Activated T-helper 1 cell treated with Interleukin-2 at 50 U/mL for 16 hours (primary cell): ENCODE data around the gene SPTAN1.

Experiments used
- DNase-seq: peaks from one replicate; pipeline ENCODE4 v3.0.0-alpha.2; 2020; ENCODE audit warnings: low read depth

The SPTAN1 gene

DNA sequence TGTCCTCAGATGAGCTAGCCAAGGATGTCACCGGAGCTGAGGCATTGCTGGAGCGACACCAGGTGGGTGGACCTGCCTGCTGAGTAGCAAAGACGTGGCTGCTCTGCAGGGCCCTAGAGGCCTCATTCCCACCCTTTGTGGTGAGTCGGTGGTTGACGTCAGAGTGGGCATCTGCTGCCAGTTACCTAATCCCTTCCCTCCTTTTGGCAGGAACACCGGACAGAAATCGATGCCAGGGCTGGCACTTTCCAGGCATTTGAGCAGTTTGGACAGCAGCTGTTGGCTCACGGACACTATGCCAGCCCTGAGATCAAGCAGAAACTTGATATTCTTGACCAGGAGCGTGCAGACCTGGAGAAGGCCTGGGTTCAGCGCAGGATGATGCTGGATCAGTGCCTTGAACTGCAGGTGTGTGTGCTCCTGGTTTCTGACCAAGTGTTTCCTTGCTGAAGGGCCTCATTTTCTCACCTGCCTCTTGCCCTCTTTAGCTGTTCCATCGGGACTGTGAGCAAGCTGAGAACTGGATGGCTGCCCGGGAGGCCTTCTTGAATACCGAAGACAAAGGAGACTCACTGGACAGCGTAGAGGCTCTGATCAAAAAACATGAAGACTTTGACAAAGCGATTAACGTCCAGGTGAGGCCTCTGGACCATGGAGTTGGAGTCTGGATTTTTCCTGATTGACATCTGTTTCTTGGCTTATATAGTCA lies 55.4 kb downstream of the SPTAN1 start:
- no peak for DNase-seq

GRCh38 chr9:128610897-128611296 lies 58.5 kb downstream of the SPTAN1 start:
- no peak for DNase-seq

DNA sequence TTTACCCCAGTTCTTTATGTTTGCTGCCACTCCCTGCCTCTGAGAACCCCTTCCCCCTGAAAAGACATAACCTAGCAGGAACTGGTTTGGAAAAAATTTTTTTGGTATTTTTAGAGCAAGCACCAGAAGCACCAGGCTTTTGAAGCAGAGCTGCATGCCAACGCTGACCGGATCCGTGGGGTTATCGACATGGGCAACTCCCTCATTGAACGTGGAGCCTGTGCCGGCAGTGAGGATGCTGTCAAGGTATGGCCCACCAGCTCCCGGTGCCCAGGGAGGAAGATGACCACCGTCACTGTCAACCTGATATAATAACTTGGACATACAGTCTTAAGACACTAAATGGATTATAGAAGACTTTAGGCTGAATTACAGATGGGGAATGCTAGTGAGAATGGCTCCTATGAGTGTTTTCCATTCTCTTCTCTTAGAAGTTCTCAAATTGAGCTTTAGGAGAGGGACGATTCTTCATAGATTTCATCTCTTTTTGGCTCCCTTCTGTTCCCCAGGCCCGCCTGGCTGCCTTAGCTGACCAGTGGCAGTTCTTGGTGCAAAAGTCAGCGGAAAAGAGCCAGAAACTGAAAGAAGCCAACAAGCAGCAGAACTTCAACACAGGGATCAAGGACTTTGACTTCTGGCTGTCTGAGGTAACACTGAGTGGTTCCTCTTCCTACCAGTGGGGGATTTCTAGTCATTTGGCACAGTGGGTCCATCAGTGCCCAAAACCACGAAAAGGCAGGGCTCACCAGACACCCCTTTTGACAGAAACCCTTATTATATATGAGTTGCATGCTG lies 59.4 kb downstream of the SPTAN1 start:
- no peak for DNase-seq

DNA sequence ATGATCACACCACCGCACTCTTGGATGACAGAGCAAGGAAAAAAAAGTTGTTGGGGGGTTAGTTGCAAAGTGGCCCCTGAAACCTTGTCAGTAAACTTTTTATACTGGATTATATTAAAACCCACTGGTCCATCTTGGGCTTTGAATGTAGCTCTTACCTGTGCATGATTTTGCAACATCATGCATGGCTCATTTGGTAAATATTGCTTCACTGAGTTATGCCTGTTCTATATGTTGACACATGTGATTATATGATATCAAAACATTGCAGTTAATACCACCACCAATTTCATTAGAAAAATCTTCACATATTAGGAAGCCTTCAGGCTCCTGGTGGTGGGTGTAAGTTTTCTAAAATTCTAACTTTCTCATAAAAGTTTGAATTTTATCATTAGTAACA lies 62.3 kb downstream of the SPTAN1 start:
- DNase-seq = no peak

- no peak for DNase-seq
These were observed 63.2 kb downstream of the SPTAN1 start for GRCh38 chr9:128615571-128615970.

GRCh38 chr9:128617943-128618342 lies 65.6 kb downstream of the SPTAN1 start:
- no peak for DNase-seq

DNA sequence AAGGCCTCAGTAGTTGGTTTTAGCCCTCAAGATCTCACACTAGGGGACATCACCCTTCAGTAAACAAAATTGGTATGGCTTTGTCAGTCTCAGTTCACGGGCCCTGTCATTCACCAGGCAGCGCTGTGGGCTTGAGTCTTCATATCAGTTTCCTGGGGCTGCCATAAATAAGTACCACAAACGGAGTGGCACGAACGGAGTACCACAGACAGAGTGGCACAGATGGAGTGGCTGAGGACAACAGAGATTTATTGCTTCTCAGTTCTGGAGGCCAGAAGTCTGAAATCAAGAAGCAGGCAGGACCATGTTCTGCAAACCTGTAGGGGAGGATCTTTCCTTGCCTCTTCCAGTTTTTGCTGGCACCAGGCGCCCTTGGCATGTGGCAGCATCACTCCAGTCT lies 66.7 kb downstream of the SPTAN1 start:
- no peak for DNase-seq

GRCh38 chr9:128619779-128620178 lies 67.4 kb downstream of the SPTAN1 start:
- DNase-seq = no peak

GRCh38 chr9:128621730-128622455 lies 69.5 kb downstream of the SPTAN1 start:
- no peak for DNase-seq

DNA sequence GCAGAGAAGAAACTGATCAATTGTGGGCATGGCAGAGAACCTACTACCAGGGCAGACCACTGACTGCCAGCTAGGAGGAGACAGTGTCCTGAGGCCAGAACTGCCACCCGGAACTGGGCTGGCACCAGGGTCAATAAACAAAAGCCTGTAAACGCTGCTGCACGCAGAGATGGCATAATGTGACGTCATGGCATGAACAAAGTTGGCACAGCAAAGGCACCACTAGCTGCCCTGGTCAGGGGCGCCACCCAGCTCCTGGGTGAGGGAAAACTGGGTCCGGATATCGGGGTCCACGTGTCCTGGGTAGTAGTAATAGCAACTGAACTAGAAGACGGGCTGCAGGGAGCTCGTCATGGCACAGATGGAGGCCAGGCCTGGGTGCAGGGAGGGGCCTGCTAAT lies 72.2 kb downstream of the SPTAN1 start:
- no peak for DNase-seq

DNA sequence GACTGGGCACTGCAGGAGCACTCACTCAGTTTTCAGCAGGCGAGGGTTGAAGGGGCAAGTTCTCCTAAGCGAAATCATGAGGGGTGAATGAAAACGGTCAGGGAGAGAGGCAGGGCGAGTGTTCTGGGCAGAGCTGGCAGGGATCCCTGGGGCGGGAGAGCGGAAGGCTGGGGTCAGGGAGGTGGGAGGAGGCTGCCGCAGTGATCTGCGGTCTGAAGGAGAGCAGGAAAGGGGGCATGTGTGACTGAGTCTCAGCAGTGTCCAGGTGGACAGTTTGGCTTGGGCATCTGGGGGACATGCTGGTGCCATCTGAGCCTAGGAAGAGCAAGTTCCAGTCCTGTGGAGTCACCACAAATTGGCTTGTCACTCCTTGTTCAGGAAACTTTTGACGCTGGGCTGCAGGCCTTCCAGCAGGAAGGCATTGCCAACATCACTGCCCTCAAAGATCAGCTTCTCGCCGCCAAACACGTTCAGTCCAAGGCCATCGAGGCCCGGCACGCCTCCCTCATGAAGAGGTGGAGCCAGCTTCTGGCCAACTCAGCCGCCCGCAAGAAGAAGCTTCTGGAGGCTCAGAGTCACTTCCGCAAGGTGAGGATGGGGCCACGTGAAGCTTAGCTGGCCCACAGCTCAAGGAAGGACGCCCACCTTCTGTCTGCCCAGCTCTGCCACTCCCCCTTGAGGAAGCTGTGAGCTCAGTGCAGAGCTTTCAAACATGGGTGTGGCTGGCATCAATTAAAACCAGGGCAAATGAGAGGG lies 73.2 kb downstream of the SPTAN1 start:
- DNase-seq = no peak

DNA sequence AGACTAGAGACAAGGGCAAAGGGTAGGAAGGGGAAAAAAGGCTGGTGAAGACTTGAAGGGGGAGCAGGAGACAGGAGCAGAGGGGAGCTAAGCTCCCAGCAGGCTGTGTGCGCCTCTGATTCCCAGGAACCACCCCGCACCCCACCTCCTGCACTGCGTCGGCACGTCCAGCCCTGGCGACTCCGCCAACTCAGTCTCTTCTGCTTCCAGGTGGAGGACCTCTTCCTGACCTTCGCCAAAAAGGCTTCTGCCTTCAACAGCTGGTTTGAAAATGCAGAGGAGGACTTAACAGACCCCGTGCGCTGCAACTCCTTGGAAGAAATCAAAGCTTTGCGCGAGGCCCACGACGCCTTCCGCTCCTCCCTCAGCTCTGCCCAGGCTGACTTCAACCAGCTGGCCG lies 73.8 kb downstream of the SPTAN1 start:
- no peak for DNase-seq

DNA sequence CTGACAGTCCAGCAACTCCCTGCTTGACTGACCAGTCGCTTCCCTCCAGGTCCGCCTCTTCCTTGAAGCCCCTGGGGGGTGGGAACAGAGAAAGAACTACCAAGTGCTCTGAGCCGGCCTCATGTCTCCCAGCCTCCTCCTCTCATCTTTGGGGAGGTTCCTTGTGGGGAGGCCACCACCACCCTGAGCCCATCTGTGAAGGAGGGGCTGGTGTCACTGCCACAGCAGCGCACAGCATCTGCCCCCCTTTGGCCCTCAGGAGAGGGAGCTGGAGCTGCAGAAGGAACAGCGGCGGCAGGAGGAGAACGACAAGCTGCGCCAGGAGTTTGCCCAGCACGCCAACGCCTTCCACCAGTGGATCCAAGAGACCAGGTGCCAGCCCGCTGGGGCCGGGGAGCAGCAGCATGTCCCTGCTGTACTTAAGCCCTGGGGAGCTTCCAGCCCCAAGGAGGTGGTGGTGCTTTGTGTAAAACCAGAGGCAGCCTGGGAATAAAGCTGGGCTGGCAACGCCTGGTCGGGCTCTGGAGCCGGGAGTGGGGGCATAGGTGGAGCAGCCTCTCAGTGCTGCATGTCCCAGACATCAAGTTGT lies 74.8 kb downstream of the SPTAN1 start:
- DNase-seq = no peak

GRCh38 chr9:128627906-128628305 lies 75.5 kb downstream of the SPTAN1 start:
- no peak for DNase-seq

DNA sequence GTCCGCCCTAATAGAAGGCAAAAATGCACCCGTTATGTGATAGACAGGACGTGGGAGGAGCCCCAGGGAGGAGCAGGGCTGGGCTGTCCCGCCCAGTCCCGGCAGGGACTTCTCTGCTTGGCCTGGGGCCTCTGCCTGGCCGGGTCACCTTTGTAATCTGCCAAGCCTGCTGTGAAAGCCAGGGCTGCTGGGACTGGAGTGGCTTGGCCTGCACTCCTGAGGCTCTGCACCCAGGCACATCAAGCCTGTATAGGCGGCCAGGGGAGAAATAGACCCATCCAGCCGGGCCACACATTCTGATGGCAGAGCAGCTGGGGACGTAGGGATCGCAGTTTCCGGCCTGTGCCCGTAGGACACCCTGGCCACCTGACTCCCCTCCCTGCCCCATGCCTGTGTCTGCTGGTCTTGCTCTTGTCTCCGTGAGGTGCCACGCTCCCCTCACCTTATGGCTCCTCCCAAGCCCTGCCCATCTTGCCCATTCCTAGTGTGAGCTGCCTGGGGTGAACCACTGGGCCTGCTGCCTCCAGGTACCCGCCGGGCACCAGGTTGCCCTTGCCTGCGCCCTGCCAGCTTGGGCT lies 76.2 kb downstream of the SPTAN1 start:
- no peak for DNase-seq

DNA sequence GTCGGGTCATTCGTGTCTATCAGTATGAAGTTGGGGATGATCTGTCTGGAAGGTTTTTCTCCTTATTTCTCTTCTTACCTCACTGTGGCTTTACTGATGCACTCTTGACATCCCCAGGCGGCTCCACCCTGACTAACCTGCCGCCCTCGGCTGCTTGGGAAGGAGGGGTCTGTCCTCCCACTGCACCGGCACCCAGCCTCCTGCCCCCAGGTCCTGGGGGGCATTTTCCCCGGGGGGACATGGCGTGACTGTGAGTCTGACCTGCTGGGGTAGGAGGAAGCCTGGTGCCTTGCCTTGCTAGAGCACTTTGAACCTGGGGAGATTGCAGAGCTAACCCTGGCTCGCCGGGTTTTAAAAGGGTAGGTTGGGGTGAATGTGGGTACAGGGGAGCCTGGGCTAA lies 76.7 kb downstream of the SPTAN1 start:
- no peak for DNase-seq

DNA sequence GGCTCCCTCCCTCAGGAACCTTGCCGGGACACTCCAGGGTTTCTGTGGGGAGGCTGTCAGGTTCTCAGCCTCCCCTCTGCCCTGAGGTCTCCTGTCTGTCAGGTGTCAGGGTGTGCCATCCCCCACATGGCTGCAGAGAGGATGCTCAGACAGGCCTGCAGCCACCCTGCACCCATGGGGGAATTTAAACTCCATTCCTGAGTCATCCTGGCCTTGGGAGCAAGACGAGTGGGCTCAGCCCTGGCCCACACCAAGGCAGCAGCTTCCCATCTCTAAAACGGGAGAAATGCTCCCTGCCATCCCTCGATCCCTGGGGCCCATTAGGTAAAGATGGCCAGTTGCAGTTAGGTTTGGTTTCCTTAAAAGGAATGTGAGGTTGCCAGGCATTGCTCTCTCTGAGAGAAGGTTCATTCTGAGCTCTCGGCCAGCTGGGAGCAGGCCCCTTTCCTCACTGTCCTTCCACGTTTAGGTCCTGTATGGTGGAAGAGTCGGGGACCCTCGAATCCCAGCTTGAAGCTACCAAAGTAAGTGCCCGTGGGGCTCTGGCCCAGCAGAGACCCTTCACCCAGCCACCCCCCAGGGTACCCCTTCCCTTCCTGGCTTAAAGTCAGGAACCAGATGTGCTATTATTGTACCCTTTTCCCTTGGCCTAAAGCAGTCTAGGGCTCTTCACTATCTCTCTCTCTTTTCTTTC lies 77.6 kb downstream of the SPTAN1 start:
- DNase-seq = no peak

DNA sequence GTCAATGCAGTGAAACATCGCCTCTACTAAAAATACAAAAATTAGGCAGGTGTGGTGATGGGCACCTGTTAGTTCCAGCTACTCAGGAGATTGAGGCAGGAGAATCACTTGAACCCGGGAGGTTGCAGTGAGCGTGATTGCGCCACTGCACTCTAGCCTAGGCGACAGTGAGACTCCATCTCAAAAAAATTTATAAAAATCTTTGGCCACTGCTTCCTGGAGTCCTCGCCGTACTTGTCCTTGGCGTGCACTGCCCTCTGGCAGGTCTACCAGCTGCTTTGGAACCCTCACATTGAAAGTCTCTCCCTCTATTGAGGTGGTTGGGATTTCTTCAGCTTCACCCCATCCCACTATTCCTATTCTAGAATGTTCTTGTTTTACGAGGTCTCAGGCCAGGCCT lies 79.2 kb downstream of the SPTAN1 start:
- DNase-seq = no peak

DNA sequence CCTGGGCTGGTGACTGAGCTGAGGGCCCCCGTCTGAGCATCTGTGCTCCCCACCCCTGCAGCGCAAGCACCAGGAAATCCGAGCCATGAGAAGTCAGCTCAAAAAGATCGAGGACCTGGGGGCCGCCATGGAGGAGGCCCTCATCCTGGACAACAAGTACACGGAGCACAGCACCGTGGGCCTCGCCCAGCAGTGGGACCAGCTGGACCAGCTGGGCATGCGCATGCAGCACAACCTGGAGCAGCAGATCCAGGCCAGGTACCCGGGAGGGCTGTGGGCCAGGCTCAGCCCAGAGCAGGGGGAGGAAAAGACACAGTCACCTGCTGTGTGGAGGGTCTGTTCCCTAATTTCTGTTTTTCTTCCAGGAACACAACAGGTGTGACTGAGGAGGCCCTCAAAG lies 79.7 kb downstream of the SPTAN1 start:
- DNase-seq = no peak

DNA sequence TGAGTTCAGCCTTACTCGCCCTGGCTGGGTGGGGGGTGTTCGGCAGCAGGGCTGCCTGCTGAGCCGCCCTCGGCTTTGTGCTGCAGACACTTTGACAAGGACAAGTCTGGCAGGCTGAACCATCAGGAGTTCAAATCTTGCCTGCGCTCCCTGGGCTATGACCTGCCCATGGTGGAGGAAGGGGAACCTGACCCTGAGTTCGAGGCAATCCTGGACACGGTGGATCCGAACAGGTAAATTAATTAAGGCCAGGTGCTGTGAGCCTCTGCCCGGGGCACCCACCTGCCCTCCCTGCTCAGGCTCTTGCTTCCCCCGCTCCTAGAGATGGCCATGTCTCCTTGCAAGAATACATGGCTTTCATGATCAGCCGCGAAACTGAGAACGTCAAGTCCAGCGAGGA lies 80.1 kb downstream of the SPTAN1 start:
- DNase-seq = no peak

GRCh38 chr9:128633057-128633456 lies 80.7 kb downstream of the SPTAN1 start:
- no peak for DNase-seq
